Glomerular visceral epithelial cell (primary cell): ENCODE measurements around the gene RLF.

Experiments used
- DNase-seq: peaks from one replicate; pipeline ENCODE4 v3.0.0-alpha.2; 2016; ENCODE audit errors: extremely low spot score

Gene RLF

DNA sequence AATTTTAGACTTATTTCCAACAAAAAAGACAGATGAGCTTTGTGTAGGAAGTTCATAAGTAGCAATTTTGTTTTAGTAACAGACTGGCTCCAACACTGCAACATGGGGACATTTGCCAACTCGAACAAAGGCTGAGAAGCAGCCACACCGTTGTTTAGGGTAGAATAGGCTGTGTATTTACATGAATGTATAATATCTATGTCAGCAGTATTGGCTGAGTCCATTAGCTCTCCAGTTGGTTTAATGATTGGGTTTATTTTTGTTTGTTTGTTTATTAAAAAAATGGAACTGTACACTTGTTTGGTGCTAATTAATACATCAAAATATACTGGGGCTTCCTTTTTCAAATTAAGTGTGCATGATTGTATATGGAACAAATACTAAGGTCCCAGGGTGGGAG lies 79.2 kb downstream of the RLF start:
- no peak for DNase-seq

- DNase-seq, result no peak
These were observed 80.2 kb downstream of the RLF start for GRCh38 chr1:40241362-40241761.

GRCh38 chr1:40243351-40243750 lies 82.2 kb downstream of the RLF start:
- no peak for DNase-seq

GRCh38 chr1:40244138-40244744 lies 83.1 kb downstream of the RLF start:
- no peak for DNase-seq

- no peak for DNase-seq
These were observed 84.5 kb downstream of the RLF start for GRCh38 chr1:40245686-40246085.

- no peak for DNase-seq
These were observed 86.5 kb downstream of the RLF start, which contains the start of gene TMCO2 for GRCh38 chr1:40247655-40248054. Gene TMCO2, plus strand, starts transcription at chr1:40247937. Its CDS starts 57 bp downstream, at chr1:40247994.

GRCh38 chr1:40248412-40248811 lies 87.2 kb downstream of the RLF start:
- no peak for DNase-seq

GRCh38 chr1:40251456-40251855 lies 90.3 kb downstream of the RLF start:
- DNase-seq, result no peak

DNA sequence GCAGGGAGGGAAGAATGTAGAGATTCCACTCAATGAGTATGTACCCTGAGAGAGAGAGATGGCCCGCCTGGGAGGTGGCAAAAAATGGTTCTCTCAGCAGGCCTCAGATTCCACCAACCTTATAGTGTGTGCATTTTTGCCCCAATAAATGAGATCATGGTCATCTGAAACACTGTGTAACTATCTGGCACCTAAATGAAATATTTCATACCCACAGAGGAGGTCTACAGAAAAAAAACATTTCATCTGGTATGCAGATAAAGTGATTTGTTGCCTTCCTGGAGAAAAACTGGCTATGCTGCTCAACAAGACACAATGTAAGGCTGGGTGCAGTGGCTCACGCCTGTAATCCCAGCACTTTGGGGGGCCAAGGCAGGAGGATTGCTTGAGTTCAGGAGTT lies 91.4 kb downstream of the RLF start:
- no peak for DNase-seq

DNA sequence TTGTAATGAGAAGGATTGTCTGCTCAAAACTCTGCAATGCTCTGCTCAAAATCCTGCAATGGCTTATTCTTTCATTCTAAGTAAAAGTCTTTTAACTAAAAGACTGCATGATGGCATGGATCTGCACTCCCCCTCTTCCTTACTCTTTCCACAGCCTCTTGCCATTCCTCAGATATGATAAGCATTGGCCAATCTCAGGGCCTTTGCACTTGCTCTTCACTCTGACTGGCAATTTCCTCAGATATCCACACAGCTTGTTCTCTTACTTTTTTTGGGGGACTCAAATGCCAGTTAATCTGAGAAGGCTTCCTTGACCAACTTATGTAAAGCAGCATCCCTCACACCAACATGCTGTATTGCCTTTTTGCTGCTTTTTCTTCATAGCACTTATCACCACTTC lies 94.0 kb downstream of the RLF start:
- no peak for DNase-seq

GRCh38 chr1:40256401-40257084 lies 95.4 kb downstream of the RLF start:
- no peak for DNase-seq

DNA sequence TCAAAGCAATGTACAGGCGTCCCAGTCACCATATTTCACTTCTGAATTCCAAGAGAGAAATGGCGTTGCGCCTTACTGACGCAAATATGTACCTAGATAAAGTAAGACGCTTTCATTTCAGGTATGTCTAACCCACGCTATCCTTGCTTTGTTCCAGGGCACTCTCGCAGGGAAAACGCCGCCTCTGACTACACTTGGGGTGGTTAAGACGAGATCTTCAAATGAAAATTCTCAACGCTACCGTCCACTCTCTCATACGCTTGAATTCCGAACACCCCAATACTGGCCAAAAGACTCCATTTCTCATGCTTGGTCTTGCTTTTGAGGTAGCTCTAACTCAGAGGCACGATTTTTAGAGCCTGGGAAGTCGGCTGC lies 96.1 kb downstream of the RLF start:
- no peak for DNase-seq

DNA sequence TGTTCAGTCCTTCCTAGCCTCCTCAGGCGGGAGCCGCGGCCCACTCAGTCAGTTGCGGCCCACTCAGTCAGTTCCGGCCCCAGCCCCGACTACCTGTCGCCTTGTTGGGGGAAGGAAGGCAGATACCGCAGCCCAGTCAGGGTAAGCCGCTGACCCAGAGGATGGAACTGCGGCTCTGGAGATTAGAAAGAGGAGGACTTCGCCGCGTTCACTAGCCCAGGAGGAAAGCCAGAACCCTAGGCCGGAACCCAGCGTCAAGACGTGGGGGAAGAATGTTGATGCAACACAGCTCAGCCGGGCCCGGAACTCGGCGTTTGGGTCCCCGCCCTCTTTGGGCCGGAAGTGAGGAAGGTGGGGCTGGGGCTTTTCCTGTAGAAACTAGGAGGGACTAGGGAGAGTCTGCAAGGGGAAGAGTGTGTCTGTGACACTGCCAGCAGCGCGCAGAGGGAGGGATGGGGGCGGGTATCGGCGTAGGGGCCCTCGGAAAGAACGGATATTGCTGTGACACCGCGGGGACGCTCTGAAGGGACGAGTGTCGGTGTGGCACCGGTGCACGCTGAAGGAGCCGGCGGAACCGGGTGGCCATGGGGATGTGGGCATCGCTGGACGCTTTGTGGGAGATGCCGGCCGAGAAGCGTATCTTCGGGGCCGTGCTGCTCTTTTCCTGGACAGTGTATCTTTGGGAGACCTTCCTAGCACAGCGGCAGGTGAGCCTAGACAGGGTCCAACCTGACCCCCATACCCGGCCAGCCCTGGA lies 96.7 kb downstream of the RLF start, which contains the start of gene ZMPSTE24:
ZMPSTE24 (plus strand) TSS at position 549 of the 757 bp plus-strand sequence; CDS start at position 585, 36 bp downstream.
- peak; percentile 98 for DNase-seq

GRCh38 chr1:40258445-40258769 lies 97.2 kb downstream of the RLF start:
- DNase-seq, result peak; percentile 21

GRCh38 chr1:40264354-40264781 lies 103.2 kb downstream of the RLF start:
- no peak for DNase-seq

DNA sequence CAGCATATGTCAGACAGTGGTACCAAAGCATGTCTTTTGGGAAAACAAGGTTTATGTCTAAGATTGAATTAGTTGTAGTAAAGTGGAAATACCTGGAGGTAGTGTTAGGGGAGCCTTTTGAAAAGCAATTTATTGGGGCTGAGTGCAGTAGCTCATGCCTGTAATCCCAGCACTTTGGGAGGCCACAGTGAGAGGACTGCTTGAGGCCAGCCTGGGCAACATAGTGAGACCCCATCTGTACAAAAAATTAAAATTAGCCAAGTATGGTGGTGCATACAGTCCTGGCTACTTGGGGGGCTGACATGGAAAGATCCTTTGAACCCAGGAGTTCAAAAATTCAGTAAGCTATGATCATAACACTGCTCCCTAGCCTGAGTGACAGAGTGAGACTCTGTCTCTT lies 104.1 kb downstream of the RLF start:
- no peak for DNase-seq

- no peak for DNase-seq
These were observed 104.7 kb downstream of the RLF start for GRCh38 chr1:40265919-40266318.

DNA sequence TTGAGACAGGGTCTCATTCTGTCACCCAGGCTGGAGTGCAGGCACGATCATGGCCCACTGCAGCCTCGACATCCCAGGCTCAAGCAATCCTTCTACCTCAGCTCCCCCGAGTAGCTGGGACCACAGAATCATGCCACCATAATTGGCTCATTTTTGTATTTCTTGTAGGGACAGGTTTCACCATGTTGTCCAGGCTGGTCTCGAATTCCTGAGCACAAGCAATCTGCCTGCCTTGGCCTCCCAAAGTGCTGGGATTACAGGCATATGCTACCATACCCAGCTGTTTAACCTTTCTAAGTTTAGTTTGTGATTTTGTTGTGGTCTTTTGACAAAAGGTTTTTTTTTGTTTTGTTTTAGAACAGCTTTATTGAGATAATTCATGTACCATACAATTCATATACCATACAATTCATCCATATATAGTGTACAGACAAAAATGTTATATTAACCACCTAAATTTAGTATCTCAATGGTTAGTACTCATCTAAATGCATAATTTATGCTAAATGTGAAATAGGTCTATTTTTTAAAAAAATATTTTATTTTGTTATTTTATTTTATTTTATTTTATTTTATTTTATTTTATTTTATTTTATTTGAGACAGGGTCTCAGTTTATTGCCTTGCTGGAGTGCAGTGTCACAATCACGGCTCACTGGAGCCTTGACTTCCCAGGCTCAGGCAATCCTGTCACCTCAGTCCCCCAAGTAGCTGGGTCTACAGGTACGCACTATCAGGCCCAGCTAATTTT lies 105.8 kb downstream of the RLF start:
- no peak for DNase-seq

DNA sequence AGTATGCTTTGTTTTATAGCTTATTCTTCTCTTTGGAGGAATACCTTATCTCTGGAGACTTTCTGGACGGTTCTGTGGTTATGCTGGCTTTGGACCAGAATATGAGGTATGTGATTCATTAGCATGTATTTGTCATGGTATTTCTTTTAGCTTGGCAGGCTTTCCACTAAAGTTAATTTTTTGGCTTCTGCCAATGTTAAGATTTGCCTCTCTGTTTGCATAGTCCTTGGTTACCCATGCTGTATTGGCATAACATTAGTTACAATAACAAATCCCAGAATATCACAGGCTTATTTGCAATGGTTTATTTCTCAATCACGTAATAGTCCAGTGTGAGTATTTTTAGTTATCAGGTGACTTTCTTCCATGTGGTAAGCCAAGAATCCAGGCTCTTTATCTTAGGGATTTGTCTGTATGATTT lies 106.6 kb downstream of the RLF start:
- peak; percentile 91 for DNase-seq

- no peak for DNase-seq
These were observed 107.0 kb downstream of the RLF start for GRCh38 chr1:40268211-40268610.

DNA sequence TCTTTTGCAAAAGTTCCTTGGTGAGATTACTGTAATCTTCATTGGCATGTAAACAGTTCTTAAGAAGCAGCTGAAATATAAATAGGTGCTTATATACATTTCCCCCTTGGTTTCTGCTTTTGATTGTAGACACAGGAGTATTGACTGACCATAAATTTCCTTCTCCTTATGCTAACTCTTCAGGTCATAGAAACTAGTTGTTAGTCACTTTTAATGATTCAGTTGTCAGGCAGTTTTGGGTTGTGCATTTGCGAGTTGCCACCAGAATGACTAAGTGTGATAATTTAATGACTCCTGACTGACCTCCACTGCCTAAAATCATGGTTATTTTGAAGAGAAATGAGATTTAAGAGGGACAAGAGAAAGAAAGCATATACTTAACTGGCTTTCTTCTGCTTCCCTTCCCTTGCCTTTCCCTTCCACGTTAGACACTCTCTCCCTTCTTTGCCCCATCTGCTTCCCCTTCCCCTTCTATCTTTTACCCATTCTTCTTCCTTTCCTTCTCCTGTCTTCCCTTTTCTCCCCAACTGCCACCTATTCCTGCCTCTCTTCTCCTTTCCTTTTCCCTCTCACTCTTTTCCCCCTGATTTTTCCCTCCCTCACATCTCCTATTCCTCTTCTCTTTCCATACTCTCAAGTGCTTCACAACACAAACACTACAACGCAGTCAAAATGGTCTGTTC lies 109.1 kb downstream of the RLF start:
- peak; percentile 40 for DNase-seq
